H1 (cell line): ENCODE data around the gene CPNE4. TPM values are rescaled to one million over a fixed set of nuclear protein-coding genes. Genes with fewer than 3 reads are reported as not detected.

Experiments used
- CBX8 ChIP-seq: fragments of 300-800, 300-1000 bp; sonication (generic); IDR thresholded peaks from 2 replicates; pipeline ENCODE4 v1.7.1; 2016; ENCODE audit warnings: low read depth, low read length, borderline replicate concordance
- EGR1 ChIP-seq: IDR thresholded peaks from 2 replicates; pipeline ENCODE4 v1.6.1; 2011; ENCODE audit warnings: low read depth, low read length, borderline replicate concordance
- polyA plus RNA-seq, 7 experiments: library from polyadenylated mRNA; depleted of rRNA in 3 of 7; stranded (reverse) in 5 of 7; unstranded in 2 of 7; fragments of >200 nt in 5 of 7; fragments of 200-250 nt in 2 of 7; gene quantifications; 1 replicate in 5 of 7; 2 replicates in 1 of 7; 4 replicates in 1 of 7; pipeline versions ENCODE4 v1.2.1 to v1.2.3, GENCODE V29; 2011 to 2013; ENCODE audit warnings: missing spikeins in 2 of 7, mixed read lengths in 2 of 7
- total RNA-seq: library from RNA; stranded (reverse); fragmentation: NEBNext Ultra II Directional; extraction: Animal tissue kit (Norgen Biotek cat#: 25700); gene quantifications from 2 replicates; pipeline ENCODE4 v1.2.1, GENCODE V29; 2021

CPNE4 gene
- total and polyA plus RNA-seq, 2 of the 8 experiments (the other 6 are each of a cell fraction or from before 2014, with no cell fraction given) = 0.82 to 3.8 TPM

DNA sequence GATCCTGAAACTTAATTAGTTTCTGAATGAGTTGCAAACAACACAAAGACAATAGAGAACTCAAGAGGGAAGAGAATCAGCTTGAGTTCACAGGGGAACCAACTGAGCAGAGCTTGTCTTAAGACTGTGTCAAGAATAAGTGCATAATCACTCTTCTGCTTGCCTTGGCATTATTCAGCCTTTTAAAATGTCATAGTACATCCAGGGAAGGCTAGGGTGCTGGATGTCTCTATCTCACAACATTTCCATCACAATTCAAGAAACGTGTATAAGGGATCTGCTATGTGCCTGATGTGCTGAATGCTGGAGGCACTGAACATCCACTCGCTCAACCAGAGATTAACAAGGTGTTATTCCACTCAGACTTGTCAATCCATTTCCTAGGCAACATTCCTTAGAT lies 122.6 kb downstream of the CPNE4 start (continued):
- TF ChIP-seq CBX8 (no peak), EGR1 (no peak)
